Stimulated activated CD4-positive, alpha-beta T cell treated with anti-CD3 and anti-CD28 coated beads, Interleukin-12 subunit alpha, Interleukin-12 subunit beta, amount 100 ng/mL, for 24 hours (primary cell): Measurements from ENCODE around the gene GART.
"Not testable (repeated sequence)": the region's sequence is repeated elsewhere in the genome, so short reads cannot be mapped to it uniquely, and the experiment has no call there.

Source experiments
- DNase-seq, 2 experiments: peaks; one replicate each; pipeline ENCODE4 v3.0.0-alpha.2; 2020; ENCODE audit warnings: low read depth in 2 of 2

Gene GART

DNA sequence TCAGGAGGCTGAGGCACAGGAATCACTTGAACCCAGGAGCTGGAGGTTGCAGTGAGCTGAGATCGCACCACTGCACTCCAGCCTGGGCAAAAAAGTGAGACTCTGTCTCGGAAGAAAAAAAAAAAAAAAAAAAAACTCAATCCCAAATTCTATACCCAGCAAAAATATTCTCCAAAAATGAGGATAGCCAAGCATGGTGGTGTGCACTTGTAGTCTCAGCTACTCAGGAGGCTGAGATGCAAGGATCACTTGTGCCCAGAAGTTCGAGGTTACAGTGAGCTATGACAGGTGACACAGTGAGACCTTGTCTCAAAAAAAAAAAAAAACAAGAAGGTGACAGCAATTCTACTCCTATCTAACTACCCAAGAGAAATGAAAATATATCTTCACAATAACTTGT, 68.6 kb downstream of the GART start:
- DNase-seq = no peak

DNA sequence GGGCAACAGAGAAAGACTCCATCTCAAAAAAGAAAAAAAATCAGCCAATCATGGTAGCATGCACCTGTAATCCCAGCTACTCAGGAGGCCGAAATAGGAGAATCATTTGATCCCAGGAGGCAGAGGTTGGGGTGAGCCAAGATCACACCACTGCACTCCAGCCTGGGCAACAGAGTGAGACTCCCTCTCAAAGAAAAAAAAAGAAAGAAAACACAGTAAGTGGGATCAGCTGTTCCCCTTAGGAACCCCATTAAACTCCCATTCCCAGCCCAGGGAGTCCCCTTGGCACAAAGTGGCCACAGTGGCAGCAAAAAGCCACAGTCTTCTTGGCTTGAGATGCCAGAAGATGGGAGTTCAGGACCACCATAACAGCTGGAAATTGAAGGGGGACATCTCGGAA, 71.2 kb downstream of the GART start:
- no peak for DNase-seq

GRCh38 chr21:33469183-33469582, 72.7 kb downstream of the GART start:
- not testable (repeated sequence) for DNase-seq

GRCh38 chr21:33461538-33462250, 80.2 kb downstream of the GART start:
- DNase-seq = no peak

- no peak for DNase-seq
Measured at GRCh38 chr21:33458861-33459260, 83.1 kb downstream of the GART start.

DNA sequence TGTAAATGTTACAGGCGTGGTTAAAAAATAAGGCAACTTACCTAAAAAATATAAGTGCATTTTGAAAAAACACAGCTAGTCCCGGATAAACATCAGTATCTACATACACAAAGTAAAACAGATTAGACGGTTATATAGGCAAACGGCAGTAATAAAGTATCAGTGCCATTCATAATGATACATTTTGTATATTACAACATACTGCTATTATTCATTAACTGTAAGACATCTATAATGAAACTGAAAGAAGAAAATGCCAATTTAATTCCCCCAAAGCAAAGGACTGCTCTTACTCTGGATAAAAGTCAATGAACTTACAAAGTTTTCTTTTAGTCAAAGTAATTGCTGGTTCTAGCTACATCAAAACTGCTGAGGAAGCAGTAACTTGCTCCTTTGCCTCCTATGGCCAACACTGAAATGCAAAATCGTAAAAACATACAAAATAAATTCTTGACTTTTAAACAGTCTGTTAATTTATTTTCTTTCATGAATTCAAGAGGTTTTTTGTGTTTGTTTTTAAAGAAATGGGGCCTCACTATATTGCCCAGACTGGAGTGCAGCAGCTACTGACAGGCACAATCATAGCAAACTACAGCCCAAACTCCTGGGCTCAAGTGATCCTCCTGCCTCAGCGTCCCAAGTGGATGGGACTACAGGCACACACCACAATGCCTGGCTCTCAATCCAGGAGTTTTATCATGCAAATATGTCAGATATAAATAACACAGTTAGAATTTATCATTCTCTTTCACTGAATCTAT, 86.1 kb downstream of the GART start:
- DNase-seq = no peak
